ENCODE measurements around the gene TNN. TPM values are rescaled to one million over a fixed set of nuclear protein-coding genes. Genes with fewer than 3 reads are reported as not detected.
A peak's percentile ranks its signal among the peaks of the same experiment; 100 is the strongest.

Gene TNN
- total and polyA plus RNA-seq, 10 of the 15 experiments (the other 5 are each of a cell fraction or from before 2014, with no cell fraction given), result 0.05 to 0.17 (median 0.11) TPM

DNA sequence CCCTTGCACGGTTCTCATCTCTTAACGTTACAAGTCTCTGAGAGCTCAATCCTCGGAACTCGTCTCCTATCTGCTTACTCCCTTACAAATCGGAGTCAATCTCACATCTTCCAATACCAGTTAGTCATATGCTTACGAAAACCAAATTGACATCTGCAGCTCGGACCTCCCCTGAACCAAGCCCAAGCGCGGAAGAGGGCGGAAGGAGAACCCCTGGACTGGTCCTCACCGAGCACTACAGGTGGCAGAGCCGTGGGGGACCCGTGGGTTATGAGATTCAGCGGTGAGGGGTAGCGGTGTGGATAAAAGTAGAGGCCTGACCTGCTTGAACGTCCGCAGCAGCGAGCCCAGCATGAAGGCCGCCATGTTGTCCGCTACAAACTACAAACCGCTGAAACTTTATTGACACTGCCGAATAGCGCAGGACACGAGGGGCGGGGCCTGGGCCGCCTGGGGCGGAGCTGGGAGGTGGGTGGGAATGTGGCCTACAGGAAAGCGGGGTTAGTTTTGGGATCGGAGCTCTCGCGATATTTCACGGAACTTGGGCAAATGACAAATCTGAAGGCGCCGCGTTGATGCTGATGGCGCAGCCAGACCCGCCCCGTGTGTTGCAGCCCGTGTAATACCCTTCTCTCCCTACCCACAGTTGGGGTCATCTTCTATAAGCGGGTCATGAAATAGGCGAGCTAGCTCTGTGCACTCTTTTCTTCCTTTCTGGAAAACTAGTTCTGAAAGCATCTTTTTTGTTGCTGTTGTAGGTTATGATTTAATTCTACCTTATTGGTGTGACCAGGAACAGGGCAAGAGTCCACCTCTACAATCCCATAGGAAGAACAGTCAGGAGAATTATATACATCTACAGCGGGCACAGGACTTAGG lies 44.4 kb upstream of the TNN start, which contains the start of gene MRPS14 (continued):
- TF ChIP-seq DPF2 (IDR thresholded peaks at IDR 0.05) (0 out of 2 replicates have a peak, but pooled peaks have one; percentile 7), ZNF207 (IDR thresholded peaks at IDR 0.05; ENCODE audit: borderline replicate concordance) (peak; percentile 93; the same call in 1 of the 2 replicates), IRF5 (IDR thresholded peaks at IDR 0.05; ENCODE audit: borderline replicate concordance) (peak; percentile 73; the same call in 1 of the 2 replicates), USF2 (IDR thresholded peaks at IDR 0.05; ENCODE audit: borderline replicate concordance, low read depth, low read length) (no peak; the same call in 1 of the 2 replicates), MEF2A (IDR thresholded peaks at IDR 0.05; ENCODE audit: insufficient read depth, low read depth, low read length) (0 out of 2 replicates have a peak, but pooled peaks have one; percentile 63), PAX5 (IDR thresholded peaks at IDR 0.05; ENCODE audit: borderline replicate concordance, low read depth, low read length) (0 out of 2 replicates have a peak, but pooled peaks have one; percentile 31), CBX3 (IDR thresholded peaks at IDR 0.05; ENCODE audit: borderline replicate concordance, low read depth) (no peak), BHLHE40 (IDR thresholded peaks at IDR 0.05; ENCODE audit: borderline replicate concordance in 1 of 2, low read depth in 2 of 2, low read length in 1 of 2) (peak in 1 of 2 experiments; percentile 51; a peak in 2 of 4 replicates), BMI1 (IDR thresholded peaks at IDR 0.05; ENCODE audit: borderline replicate concordance) (no peak), CHD1 (IDR thresholded peaks at IDR 0.05; ENCODE audit: low read depth, low read length) (no peak), NFIC (IDR thresholded peaks at IDR 0.05; ENCODE audit: low read depth, low read length) (0 out of 2 replicates have a peak, but pooled peaks have one; percentile 4), NFXL1 (IDR thresholded peaks at IDR 0.05; ENCODE audit: borderline replicate concordance) (no peak), SREBF2 (IDR thresholded peaks at IDR 0.05; ENCODE audit: low read length) (no peak), SREBF1 (IDR thresholded peaks at IDR 0.05; ENCODE audit: low read length) (no peak), SIX5 (IDR thresholded peaks at IDR 0.05; ENCODE audit: low read depth, low read length, severe bottlenecking) (no peak), ZNF384 (IDR thresholded peaks at IDR 0.05; ENCODE audit: borderline replicate concordance, low read depth, low read length) (peak; percentile 64; the same call in 1 of the 2 replicates), KDM1A (IDR thresholded peaks at IDR 0.05; ENCODE audit: borderline replicate concordance) (no peak), SP1 (IDR thresholded peaks at IDR 0.05; ENCODE audit: low read depth, low read length) (peak; percentile 65), CEBPZ (IDR thresholded peaks at IDR 0.05; ENCODE audit: low read depth, low read length) (no peak)
- TF ChIP-seq, protein P1, sequence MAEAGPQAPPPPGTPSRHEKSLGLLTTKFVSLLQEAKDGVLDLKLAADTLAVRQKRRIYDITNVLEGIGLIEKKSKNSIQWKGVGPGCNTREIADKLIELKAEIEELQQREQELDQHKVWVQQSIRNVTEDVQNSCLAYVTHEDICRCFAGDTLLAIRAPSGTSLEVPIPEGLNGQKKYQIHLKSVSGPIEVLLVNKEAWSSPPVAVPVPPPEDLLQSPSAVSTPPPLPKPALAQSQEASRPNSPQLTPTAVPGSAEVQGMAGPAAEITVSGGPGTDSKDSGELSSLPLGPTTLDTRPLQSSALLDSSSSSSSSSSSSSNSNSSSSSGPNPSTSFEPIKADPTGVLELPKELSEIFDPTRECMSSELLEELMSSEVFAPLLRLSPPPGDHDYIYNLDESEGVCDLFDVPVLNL (IDR thresholded peaks at IDR 0.05; ENCODE audit: low read depth, low read length), result no peak

Data from GM12878 (cell line).